Measurements from ENCODE around the gene SLC35A5. TPM values are rescaled to one million over a fixed set of nuclear protein-coding genes. Genes with fewer than 3 reads are reported as not detected.

Gene SLC35A5
- total RNA-seq, 1 experiment from 2014 or later = 21.4 TPM

GRCh38 chr3:112597945-112598344 lies 36.1 kb downstream of the SLC35A5 start:
- H3K36me3 ChIP-seq (ENCODE audit: control insufficient read depth in 1 of 2, insufficient read depth in 2 of 2, low read length in 2 of 2) = no peaks in the 10 kb centered on the region
- H3K4me2 ChIP-seq (ENCODE audit: low read length) = no peak overlapping the region
- ChIA-PET POLR2A (no interaction called here), RAD21 (ENCODE audit: low non-redundant PET in 1 of 2, low total read pairs in 2 of 2, uncharacterized antibody in 2 of 2, unreplicated experiment in 2 of 2) (no interaction called here), CTCF (no interaction called here)
- no peaks in the 10 kb centered on the region for H3K79me2 ChIP-seq (ENCODE audit: insufficient read depth, low read length)
- intact Hi-C loops (cut with micrococcal nuclease) = no loop called here
- no peaks in the 10 kb centered on the region for H4K20me1 ChIP-seq (ENCODE audit: insufficient read depth)
- ATAC-seq (no peak), DNase-seq (ENCODE audit: low read depth, low spot score) (no peak)
- H3K9me2 ChIP-seq (ENCODE audit: insufficient read depth) = no peaks in the 10 kb centered on the region
- TF ChIP-seq ZFX (IDR thresholded peaks at IDR 0.05) = no peak
- TF ChIP-seq ZNF274 (IDR thresholded peaks at IDR 0.05; ENCODE audit: low read depth, low read length) = no peak
- no peak for TF ChIP-seq CTCF (IDR thresholded peaks at IDR 0.05 in 2 of 3, conservative IDR thresholded peaks at IDR 0.05 in 1 of 3; ENCODE audit: borderline replicate concordance in 1 of 3, insufficient read depth in 1 of 3, low read depth in 2 of 3, low read length in 2 of 3)
- no peak for TF ChIP-seq JUND (IDR thresholded peaks at IDR 0.05)
- TF ChIP-seq ATF3 (IDR thresholded peaks at IDR 0.05) = no peak
- no peak for TF ChIP-seq CEBPB (IDR thresholded peaks at IDR 0.05; ENCODE audit: low read depth)
- TF ChIP-seq CBX3 (IDR thresholded peaks at IDR 0.05; ENCODE audit: low read depth) = no peak
- no peak for TF ChIP-seq ELF1 (IDR thresholded peaks at IDR 0.05; ENCODE audit: borderline replicate concordance, low read depth)
- TF ChIP-seq SRF (IDR thresholded peaks at IDR 0.05; ENCODE audit: low read depth) = no peak
- TF ChIP-seq SIN3A (IDR thresholded peaks at IDR 0.05; ENCODE audit: low read depth) = no peak
- H3K4me1 ChIP-seq (ENCODE audit: control insufficient read depth in 1 of 2, insufficient read depth in 2 of 2, low read length in 2 of 2) = no peaks in the 10 kb centered on the region
- no peak overlapping the region for H2AFZ ChIP-seq (ENCODE audit: low read depth, low read length, poor library complexity, severe bottlenecking)
- H3K9ac ChIP-seq (ENCODE audit: low read length) = no peak overlapping the region
- H3K27ac ChIP-seq (ENCODE audit: low read depth, low read length) = no peak overlapping the region
- BruUV-seq (replicated peaks) = no TSS peak
- no peaks in the 10 kb centered on the region for H3K9me3 ChIP-seq (ENCODE audit: control insufficient read depth in 1 of 2, insufficient read depth in 1 of 2, low read depth in 1 of 2, low read length in 2 of 2)
- no peaks in the 10 kb centered on the region for H3K27me3 ChIP-seq (ENCODE audit: insufficient read depth, low read length)
- no peak overlapping the region for H3K4me3 ChIP-seq (replicated peaks in 1 of 2; ENCODE audit: low read depth in 1 of 2, low read length in 2 of 2)

- no peaks in the 10 kb centered on the region for H3K27me3 ChIP-seq (ENCODE audit: insufficient read depth, low read length)
- no TSS peak for BruUV-seq (replicated peaks)
- ATAC-seq (no peak), DNase-seq (ENCODE audit: low read depth, low spot score) (no peak)
- ChIA-PET CTCF (no interaction called here), POLR2A (no interaction called here), RAD21 (ENCODE audit: low non-redundant PET in 1 of 2, low total read pairs in 2 of 2, uncharacterized antibody in 2 of 2, unreplicated experiment in 2 of 2) (no interaction called here)
- H3K79me2 ChIP-seq (ENCODE audit: insufficient read depth, low read length) = no peaks in the 10 kb centered on the region
- H3K36me3 ChIP-seq (ENCODE audit: control insufficient read depth in 1 of 2, insufficient read depth in 2 of 2, low read length in 2 of 2) = no peaks in the 10 kb centered on the region
- H2AFZ ChIP-seq (ENCODE audit: low read depth, low read length, poor library complexity, severe bottlenecking) = no peak overlapping the region
- no peaks in the 10 kb centered on the region for H3K9me3 ChIP-seq (ENCODE audit: control insufficient read depth in 1 of 2, insufficient read depth in 1 of 2, low read depth in 1 of 2, low read length in 2 of 2)
- no peak overlapping the region for H3K27ac ChIP-seq (ENCODE audit: low read depth, low read length)
- H3K9ac ChIP-seq (ENCODE audit: low read length) = no peak overlapping the region
- H3K9me2 ChIP-seq (ENCODE audit: insufficient read depth) = no peaks in the 10 kb centered on the region
- intact Hi-C loops (cut with micrococcal nuclease) = no loop called here
- H4K20me1 ChIP-seq (ENCODE audit: insufficient read depth) = no peaks in the 10 kb centered on the region
- H3K4me2 ChIP-seq (ENCODE audit: low read length) = no peak overlapping the region
- H3K4me1 ChIP-seq (ENCODE audit: control insufficient read depth in 1 of 2, insufficient read depth in 2 of 2, low read length in 2 of 2) = no peaks in the 10 kb centered on the region
- TF ChIP-seq, protein P1, sequence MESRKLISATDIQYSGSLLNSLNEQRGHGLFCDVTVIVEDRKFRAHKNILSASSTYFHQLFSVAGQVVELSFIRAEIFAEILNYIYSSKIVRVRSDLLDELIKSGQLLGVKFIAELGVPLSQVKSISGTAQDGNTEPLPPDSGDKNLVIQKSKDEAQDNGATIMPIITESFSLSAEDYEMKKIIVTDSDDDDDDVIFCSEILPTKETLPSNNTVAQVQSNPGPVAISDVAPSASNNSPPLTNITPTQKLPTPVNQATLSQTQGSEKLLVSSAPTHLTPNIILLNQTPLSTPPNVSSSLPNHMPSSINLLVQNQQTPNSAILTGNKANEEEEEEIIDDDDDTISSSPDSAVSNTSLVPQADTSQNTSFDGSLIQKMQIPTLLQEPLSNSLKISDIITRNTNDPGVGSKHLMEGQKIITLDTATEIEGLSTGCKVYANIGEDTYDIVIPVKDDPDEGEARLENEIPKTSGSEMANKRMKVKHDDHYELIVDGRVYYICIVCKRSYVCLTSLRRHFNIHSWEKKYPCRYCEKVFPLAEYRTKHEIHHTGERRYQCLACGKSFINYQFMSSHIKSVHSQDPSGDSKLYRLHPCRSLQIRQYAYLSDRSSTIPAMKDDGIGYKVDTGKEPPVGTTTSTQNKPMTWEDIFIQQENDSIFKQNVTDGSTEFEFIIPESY (IDR thresholded peaks at IDR 0.05; ENCODE audit: extremely low read depth, insufficient replicate concordance, low read length) = no peak
- TF ChIP-seq TCF7L2 (IDR thresholded peaks at IDR 0.05; ENCODE audit: borderline replicate concordance, extremely low read depth, insufficient read depth, insufficient read length) (no peak), POLR2A (IDR thresholded peaks at IDR 0.05; ENCODE audit: borderline replicate concordance, extremely low read depth, insufficient read depth, insufficient read length) (no peak), SRF (IDR thresholded peaks at IDR 0.05; ENCODE audit: low read depth) (no peak), ZFX (IDR thresholded peaks at IDR 0.05) (no peak), EGR1 (IDR thresholded peaks at IDR 0.05; ENCODE audit: low read depth) (no peak), YY1 (IDR thresholded peaks at IDR 0.05; ENCODE audit: extremely low read depth, insufficient replicate concordance, low read depth, low read length) (no peak)
- H3K4me3 ChIP-seq (replicated peaks in 1 of 2; ENCODE audit: low read depth in 1 of 2, low read length in 2 of 2) = no peak overlapping the region
These were observed 36.9 kb downstream of the SLC35A5 start for GRCh38 chr3:112598731-112599130.
